Measurements from ENCODE around the gene SNAI3.

- TF ChIP-seq CTCF (IDR thresholded peaks at IDR 0.05) (no peak), POLR2AphosphoS5 (IDR thresholded peaks at IDR 0.05; ENCODE audit: low read depth, low read length) (no peak)
Observed at GRCh38 chr16:88692861-88693260, 6.6 kb upstream of the SNAI3 start.
